Stimulated activated CD4-positive, alpha-beta T cell treated with anti-CD3 and anti-CD28 coated beads, Interleukin-2, amount 100 ng/mL, for 24 hours (primary cell): ENCODE measurements around the gene ANXA5.
"Not testable (repeated sequence)": the region's sequence is repeated elsewhere in the genome, so short reads cannot be mapped to it uniquely, and the experiment has no call there.

Source experiments
- DNase-seq, 2 donors: peaks; one replicate each; pipeline ENCODE4 v3.0.0-alpha.2; 2020

Gene ANXA5

DNA sequence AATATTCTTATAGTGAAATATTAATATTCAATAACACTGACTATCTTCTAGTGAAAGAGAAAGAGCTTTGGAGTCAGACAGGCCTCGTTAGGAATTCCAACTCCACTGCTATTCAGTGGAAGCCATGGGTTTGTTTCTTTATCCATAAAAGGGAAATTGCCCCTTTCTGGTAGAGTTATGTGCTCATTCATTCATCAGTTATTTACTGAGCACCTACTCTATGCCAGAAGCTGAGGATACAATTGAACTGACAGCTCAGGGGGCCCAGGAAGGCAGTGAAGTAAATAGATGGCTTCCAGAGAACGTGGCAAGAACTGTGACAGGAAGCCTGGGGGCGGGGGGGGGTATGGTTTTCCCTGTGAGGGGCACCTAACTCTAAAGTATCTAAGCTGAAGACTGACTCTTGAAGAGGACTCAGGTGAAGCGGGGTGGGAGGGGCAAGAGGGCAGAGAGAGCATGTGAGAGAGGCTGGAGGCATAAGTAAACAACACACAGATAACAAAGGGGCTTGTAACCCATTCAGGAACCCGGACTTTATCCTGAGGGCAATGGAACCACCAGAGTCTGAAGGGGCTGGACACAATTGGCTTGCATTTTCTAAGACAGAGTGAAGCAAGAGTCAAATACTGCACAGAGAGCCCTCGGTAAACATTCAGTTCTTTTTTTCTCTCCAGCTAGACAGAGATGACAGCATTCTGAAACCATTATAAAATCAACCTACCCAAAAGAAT is 20.3 kb downstream of the ANXA5 start:
- DNase-seq: no peak

DNA sequence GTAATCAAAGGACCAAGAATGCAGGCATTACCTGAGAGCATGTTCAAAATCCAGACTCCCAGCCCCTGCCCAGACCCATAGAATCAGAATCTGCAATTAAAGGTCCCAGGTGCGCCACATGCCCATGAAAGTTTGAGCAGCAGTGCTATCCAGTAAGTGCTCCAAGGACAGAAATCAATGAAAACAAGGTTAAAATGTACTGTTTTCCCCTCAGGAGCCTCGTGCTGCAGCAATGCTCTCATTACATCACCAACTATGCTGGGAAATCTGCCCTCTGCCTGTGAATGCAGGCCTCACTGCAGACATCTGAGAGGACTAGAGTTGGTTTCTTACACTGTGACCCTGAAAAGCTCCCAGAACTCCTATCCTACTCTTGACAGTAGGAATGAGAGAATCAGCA is 21.1 kb downstream of the ANXA5 start:
- no peak for DNase-seq

DNA sequence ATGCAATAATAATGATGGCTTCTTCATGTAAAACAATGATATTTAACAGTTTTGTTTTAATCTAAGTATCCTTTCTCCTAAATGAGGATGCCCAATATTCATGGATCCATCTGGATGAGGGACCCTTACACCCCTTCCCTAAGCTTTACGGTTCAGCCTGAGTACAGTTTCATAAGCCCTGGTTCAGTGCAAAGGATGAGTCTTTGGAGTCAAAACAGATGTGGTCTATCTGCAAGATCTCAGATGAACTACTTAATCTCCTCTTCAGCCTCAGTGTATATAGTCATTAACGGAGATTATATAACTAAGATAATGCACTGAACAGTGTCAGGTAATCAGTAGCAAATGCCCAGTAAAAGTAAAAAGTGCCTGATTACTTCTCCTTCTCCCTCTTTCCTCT is 22.1 kb downstream of the ANXA5 start:
- no peak for DNase-seq

DNA sequence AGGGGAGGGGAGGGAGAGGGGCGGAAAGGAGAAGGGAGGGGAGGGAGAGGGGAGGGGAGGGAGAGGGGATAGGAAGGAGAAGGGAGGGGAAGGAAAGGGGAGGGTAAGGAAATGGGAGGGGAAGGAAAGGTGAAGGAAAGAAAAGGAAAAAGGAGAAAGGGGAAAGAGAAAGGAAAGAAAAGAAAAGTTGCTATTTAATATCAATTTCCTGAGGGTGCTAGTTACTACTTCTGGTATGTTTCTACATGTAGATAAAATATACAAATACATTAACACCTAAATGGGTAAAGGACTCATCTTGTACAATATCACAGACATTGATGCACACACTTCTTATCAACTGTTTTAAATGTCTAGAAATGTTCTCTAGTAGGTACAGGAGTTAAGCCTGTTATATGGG is 22.6 kb downstream of the ANXA5 start:
- DNase-seq: no peak

DNA sequence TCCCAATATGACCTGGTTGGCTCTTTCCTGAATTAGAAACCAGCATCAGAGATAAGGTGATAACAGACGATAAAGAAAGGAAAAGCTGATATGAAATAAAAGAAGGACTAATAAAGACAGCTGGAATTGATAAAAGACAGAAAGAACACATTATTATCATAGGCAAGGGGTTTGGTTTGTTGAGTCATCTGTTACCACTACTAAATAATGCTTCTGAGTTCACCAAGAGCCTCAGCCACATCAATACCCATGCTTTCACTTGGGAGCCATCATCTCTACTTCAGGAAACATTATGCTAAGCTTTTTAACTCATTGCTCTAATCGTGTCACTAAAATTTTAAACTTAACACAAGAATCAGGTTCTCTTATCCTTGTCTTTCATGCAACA is 27.6 kb downstream of the ANXA5 start:
- DNase-seq: no peak

DNA sequence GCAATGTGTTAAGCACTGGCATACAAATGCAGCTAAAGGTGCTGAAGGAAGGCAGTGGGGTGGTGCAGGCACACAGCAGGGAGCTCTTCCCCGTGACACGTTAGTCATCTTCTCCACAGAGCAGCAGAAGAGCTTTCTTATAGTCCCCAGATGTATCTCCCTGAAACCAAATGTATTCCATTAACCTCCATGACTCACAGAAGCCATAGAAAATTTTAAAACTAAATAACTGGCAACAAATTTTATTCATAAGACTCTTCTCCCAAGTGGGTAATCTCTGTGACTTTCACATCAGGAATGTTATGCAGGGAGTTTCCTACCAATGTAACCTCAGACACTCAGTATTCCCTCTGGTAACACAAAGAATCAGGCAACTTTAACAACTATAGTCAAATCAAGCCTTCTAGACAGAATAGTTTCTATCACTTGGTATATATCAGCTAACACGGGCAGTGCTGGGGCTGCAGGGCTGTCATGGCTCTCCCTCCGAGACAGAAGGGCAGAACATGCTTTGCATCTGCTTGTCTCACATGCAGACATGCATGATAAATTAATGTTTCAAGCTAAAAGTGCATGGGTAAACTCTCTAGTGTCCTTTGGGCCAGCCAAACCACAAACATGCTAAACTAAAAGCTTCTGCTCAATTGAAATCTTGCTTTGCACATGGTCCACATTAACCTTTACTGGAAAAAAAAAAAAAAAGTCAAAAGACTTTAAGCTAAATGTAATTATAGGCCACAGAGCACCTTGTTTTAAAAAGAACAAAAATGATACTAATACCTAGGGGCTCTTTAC is 28.2 kb downstream of the ANXA5 start:
- DNase-seq: no peak

DNA sequence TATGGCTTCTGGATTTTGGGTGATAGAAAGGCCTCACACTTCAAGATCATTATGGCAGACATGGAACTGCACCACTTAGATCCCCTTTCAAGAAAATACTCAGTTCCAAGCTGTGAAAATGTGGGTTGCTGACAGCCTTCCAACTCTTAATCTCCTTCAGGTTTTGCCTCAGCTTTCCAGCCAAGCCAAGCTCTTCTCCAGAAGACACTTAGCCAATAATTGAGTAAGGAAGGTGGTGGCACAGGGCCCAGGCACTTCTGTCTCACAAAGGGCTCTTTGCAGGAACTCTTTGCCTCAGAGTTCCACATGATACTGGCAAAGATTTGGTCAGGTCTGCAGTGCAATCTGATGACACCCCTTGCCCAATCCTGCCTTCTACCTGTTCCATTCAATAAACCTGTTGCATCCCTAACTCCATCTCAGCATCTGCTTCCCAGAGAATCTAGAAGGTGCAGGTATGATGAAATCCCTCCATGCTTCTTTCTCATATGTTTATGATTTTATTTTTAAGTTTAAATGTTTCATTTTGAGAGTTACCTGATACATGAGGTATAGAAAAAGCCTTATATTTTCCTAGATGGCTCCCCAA is 30.6 kb downstream of the ANXA5 start:
- DNase-seq: no peak

DNA sequence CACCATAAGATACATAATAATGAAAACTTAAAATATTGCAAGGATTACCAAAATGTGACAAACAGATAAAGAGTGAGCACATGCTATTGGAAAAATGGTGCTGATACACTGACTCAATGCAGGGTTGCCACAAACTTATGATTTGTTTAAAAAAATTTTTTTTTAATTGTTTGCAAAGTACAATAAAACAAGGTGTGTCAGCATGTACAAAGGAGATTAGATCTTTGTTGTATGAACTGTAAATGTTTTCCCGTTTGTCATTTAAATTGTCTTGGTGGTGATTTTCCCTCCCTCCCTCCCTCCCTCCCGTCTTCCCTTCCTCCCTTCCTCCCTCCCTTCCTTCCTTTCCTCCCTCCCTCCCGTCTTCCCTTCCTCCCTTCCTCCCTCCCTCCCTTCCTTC is 31.4 kb downstream of the ANXA5 start:
- no peak for DNase-seq

DNA sequence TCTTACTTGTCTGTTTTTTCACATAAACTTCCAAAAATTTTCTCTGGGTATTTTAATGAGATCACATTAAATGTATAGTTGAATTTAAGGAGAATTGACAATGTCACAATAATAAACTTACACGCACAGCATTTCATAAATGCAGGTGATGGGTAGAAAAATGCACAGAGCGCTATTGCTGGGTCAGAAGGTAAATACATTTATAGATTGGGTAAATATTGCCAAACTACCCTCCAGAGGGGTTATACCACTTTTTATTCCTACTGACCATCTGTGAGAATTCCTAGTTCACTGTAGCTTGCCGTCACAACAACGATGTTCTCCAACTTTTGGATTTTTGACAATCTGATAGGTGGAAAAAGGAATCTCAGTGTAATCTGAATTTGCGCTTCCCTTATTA is 34.6 kb downstream of the ANXA5 start:
- DNase-seq: no peak

DNA sequence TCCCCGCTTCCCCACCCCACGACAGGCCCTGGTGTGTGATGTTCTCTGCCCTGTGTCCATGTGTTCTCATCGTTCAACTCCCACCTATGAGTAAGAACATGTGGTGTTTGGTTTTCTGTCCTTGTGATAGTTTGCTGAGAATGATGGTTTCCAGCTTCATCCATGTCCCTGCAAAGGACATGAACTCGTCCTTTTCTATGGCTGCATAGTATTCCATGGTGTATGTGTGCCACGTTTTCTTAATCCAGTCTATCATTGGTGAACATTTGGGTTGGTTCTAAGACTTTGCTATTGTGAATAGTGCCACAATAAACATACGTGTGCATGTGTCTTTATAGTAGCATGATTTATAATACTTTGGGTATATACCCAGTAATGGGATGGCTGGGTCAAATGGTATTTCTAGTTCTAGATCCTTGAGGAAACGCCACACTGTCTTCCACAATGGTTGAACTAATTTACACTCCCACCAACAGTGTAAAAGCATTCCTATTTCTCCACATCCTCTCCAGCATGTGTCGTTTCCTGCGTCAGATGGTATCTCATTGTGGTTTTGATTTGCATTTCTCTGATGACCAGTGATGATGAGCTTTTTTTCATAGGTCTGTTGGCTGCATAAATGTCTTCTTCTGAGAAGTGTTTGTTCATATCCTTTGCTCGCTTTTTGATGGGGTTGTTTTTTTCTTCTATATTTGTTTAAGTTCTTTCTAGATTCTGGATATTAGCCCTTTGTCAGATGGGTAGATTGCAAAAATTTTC is 36.4 kb downstream of the ANXA5 start:
- DNase-seq: not testable (repeated sequence)

DNA sequence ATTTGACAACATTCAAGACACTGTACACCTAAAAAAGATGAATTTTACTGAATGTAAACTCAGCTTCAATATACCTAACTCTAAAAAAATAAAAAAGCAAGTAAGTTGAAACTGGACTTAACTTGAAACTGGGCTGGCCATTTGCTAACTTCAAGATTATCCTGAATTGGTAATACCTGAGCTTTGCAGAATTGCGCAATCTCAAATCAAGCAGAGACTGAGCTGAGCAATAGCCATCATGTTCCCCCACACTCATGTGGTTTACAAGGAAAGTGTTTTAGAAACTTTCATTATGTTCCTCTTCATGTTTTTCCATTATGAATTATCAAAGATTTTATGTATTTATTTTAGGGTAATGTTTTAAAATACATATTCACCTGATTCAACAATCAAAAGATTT is 38.7 kb downstream of the ANXA5 start:
- no peak for DNase-seq

DNA sequence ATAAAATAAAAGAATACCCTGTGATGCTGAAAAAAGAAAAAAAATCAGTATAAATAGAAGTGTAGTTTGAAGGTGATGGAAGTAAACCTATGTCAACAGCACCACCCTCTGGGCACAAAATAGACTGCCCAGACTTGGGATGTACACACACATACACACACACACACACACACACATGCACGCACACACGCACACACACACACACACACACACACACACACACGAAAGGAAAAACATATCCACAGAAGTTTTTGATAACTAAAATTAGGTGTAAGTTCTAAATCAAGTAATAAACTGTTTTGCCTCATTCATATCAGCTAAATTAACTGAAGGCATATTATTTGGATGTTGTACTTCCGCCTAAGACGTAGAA is 40.5 kb downstream of the ANXA5 start:
- peak; percentile 20 to 34 for DNase-seq

DNA sequence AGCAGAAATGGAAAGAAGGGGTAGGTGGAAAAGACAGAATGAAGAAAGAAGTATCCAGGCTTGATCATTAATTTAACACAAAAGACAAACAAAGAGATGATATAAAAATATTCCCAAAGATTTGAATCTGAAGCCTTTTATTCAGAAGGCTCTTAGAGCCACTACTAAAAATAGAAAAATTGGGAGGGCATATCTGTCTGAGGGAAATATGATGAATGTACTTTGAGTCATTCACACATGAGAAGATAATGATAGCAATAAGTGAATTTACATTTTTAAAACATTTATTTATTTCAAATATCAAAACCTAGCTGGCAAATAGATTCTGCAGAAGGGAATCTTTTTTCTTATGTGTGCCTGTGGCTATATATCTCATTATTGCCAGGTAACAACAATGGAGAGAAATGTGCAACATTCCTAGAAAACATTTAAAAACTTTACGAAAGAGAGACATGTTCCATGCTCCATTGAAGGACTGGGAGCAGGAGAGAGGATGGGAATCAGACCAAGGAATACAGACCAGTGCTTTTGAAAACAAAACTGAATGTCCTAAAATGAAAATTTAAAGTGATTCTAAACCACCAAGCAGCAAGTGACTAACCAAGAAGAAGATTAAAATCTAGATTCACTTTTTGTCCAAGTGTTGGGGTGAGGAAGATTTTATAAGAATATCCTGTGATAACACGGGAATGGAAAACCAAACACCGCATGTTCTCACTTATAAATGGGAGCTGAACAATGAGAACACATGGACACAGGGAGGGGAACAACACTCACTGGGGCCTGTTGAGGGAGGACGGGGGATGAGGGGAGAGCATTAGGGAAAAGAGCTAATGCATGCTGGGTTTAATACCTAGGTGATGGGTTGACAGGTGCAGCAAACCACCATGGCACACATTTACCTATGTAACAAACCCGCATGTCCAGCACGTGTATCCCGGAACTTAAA is 41.2 kb downstream of the ANXA5 start:
- no peak for DNase-seq

DNA sequence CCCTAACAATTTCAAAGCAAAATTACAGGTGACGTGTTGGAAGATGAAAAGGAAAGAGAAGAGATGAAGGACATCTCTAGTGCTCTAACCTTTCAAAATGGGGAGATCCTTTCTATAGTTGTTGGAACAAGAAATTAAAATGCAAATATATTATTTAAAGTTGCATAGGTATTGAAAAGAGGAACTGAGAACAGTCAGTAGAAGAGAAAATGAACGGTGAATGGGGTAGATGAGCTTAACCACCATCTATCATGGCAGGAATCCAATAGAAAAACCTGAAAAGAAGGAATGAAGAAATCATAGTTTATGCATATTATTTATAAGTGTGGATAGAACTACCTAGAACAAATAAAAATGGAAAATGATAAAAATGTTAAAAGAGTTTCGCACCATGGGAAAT is 42.0 kb downstream of the ANXA5 start:
- DNase-seq: no peak

DNA sequence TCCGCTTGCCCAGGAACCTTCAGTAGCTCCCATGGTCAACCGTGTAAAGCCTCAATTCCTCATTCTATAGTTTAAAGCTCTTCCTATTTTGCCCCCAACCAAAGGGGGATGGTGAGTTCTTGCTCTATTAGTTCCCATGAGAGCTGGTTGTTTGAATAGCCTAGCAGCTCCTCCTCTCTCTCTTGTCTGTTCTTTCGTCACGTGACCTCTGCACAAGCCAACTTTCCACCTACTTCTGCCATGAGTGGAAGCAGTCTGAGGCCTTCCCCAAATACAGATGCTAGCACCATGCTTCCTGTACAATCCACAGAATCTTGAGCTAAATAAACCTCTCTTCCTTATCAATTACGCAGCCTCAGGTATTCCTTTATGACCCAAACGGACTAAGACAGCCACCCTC is 42.8 kb downstream of the ANXA5 start:
- no peak for DNase-seq

DNA sequence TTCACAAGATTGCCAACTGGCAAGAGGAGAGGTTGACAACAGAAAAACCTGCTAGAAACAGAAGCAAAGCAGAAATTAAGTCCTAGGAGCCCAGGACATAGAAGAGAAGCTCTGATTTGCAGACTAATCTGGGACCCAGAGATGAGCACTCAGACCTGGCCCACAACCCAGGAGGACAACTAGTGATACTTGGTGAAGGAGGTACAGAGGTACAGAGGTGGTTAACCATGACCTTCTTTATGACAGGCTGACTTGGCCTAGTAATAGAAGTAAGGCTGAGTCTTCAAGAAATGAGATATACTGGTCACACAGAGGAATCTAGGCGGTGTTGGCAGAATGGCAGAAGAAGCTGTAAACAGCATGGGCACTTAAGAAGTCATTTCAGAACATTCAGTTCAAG is 43.6 kb downstream of the ANXA5 start:
- DNase-seq: no peak

DNA sequence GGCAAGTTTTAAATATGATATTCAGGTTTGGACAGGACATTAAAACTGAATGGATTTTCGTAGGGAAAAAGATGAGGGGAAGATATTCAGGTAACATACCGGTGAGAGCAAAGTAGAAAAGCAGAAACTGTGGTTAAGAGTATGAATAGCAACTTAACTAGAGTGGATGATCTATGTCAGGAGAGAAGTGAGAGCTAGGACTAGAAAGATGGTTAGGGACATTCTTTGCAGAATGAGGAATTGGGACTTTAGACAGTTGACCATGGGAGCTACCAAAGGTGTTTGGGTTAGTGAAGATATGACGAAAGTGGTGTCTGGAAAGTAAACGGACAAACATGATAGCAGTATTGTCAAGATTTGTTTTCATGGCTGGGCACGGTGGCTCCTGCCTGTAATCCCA is 45.2 kb downstream of the ANXA5 start:
- DNase-seq: no peak

DNA sequence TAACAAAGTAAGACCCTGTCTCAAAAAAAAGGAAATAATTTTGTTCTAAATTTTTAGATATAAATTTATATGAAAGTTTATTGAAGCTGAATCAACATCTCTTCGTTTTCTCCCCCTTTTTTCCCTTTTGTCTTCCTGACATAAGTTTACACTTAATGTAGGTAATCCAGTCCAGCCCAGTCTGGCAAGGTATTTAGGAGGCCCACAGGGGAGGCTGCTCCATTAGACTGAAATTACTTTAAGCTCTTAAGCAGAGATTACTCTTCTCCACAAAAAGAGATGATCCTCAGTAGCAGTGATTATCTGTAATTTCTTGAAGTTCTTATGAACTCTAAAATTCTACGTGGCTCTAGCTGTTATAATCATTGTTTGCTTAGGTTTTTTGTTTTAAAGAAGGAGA is 46.0 kb downstream of the ANXA5 start:
- no peak for DNase-seq

DNA sequence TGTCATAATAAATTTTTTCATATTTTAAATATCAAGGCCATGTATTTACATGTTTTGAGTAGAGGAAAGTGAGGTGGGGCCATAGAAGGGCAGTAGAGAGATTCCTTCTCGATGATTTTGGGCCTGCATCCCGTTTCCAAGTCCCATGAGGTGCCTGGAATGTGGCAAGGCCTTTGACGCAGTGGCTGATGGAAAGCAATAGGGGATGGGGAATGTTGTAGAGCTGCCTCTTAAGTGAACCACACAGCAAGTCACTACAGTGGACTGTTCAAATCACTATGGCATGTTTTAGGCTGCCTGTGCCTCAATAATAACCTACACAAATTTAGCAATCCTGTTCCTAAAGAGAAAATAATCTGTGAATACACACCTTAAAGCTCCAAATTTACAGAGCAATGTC is 48.3 kb downstream of the ANXA5 start:
- DNase-seq: no peak

DNA sequence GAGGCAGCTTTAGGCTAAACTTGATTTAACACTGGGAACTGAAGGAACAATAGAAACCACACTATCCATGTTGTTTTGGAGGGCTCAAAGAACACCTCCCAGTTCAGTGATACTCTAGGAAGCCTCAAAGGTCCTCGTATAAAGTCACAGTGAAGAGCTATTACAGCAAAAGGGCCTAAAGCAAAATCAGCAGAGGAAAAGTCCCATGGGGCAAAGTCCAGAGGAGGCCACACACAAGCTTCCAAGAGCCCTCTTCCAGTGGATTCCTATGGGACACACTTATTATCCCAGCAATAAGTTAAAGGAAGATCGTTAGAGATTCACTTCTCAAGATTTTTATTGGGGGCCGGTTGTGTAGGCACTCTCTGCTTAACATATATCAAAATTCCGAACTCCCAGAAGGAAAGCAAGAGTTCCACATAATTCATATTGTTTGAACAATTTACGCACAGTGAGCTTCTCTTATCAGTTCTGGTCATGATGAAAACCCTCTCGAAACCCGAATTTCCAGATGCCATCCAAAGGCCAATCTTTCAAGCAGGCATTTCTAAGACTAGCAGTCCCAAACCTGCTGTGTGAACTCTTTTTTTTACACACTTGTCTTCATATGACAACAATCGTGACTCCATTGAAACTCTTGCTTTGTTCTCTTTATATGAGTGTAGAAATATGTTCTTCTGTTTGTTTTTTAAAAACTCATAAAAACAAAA is 53.7 kb downstream of the ANXA5 start:
- DNase-seq: no peak

DNA sequence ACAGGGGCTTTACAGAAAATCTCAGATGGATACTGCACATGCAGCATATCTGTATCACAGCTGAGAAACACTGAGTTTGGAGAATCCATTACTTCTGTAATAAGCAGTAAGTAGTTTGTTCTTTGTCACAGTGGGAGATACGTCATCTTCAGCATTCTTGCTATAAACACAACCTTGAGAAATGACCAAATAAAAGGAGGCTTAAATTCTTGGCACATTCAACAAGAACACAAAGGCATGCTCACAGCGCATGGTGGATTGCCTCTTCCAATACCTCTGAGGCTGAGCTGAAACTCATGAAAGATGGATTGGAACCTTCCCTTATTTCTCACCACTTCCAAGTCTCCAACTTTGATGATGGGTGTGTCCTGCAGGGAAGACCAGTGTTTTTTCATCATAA is 54.5 kb downstream of the ANXA5 start:
- no peak for DNase-seq

DNA sequence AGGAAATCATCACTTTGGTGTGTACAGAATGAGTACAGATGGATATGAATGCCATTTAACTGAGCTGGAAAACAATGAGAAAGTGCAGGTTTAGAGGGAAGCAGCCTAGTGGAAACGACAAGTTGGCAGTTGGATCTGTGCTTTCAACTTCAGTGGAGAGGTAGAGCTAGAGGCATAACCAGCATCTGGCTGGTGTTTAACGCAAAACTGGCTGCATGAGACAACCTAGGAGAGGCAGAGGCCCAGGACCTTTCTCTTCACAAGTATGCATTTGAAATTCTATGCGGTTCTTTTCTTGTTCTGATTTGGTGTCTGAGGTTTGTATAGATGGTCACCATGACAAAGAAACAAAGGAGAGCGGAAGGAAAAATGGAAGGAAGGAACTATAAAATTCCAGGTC is 63.1 kb downstream of the ANXA5 start:
- no peak for DNase-seq
